Esophagus squamous epithelium (tissue), 5 donors: ENCODE data around the gene DAPP1. TPM values are rescaled to one million over a fixed set of nuclear protein-coding genes. Genes with fewer than 3 reads are reported as not detected.

Experiments
- DNase-seq: peaks from one replicate; lab custom pipeline; 2025; lab: John Stamatoyannopoulos, UW
- H3K27ac ChIP-seq, 4 donors: fragments of 200-600 bp; sonication (generic); one replicate each; pipeline ENCODE4 v1.5.1; 2016 to 2019; ENCODE audit warnings: mild to moderate bottlenecking in 1 of 4
- H3K27me3 ChIP-seq, 4 donors: fragments of 200-600 bp; sonication (generic); 1 replicate in 3 of 4; 2 replicates in 1 of 4; pipeline versions ENCODE4 v1.5.1 to v1.6.0; 2017 to 2021; ENCODE audit warnings: antibody characterized with exemption in 1 of 4
- H3K36me3 ChIP-seq, 3 donors: fragments of 200-600 bp; sonication (generic); one replicate each; pipeline ENCODE4 v1.5.1; 2016 to 2019
- H3K4me1 ChIP-seq, 3 donors: fragments of 200-600 bp; sonication (generic); one replicate each; pipeline ENCODE4 v1.5.1; 2017 to 2019
- H3K4me3 ChIP-seq, 4 donors: fragments of 200-600 bp; sonication (generic); 1 replicate in 3 of 4; 2 replicates in 1 of 4; pipeline ENCODE4 v1.5.1; 2016 to 2019; ENCODE audit warnings: mild to moderate bottlenecking in 2 of 4, moderate library complexity in 1 of 4
- H3K9me3 ChIP-seq, 3 donors: fragments of 200-600 bp; sonication (generic); one replicate each; pipeline ENCODE4 v1.5.1; 2016 to 2019
- POLR2A ChIP-seq, 4 donors: fragments of 450-650 bp; IDR thresholded peaks; one replicate each; pipeline ENCODE4 v1.6.1; 2017; ENCODE audit warnings: antibody characterized with exemption in 4 of 4, mild to moderate bottlenecking in 4 of 4, moderate library complexity in 3 of 4
- WGBS, 2 donors: methylation state at CpG; one replicate each; pipeline ENCODE4 v1.1.5; 2018; 5-methylcytosine and 5-hydroxymethylcytosine counted together
- intact Hi-C: fragments of 100-400 bp; cut with DNase I; formaldehyde crosslinking; loops from one replicate; pipeline ENCODE4 v1.15.0; 2022
- total RNA-seq, 4 donors: library from RNA; depleted of rRNA; stranded (reverse); fragments of >200 nt; gene quantifications; one replicate each; pipeline ENCODE4 v1.1.0, GENCODE V29; 2016
- TF ChIP-seq, protein P1 (sequence below), 6 experiments: fragments of 450-650 bp in 4 of 6; fragments of 200-600 bp in 2 of 6; sonication (generic) in 2 of 6; IDR thresholded peaks; one replicate each; pipeline ENCODE4 v1.5.1; 2016 to 2019; ENCODE audit warnings: antibody characterized with exemption in 6 of 6, mild to moderate bottlenecking in 4 of 6, moderate library complexity in 4 of 6
- donor health status: DM: yes; HTN: yes; CAD: no.

DAPP1 gene
- total RNA-seq, 4 donors from 2014 or later: 34.9 to 73.2 (median 40.7) TPM

DNA sequence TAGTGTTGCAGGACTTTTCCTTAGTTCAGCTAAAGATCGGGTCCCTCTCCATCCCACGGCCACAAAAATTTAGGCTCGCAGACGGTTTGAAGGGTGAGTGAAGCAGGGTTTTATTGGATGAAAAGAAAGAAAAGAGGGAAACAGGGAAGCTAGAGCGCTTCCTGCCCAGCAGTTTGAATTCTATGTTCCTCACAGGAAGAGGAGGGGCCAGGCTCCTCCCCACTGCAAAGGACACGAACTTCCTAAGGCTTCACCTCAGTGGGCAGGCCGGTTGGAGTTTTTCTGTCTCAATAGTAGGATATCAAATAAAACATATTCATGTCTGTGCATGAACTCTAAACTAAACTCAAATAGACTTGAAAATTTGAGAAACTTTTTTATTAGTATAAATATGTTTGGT is 27.4 kb downstream of the DAPP1 start:
- H3K27ac ChIP-seq: no peak overlapping the region
- no peak for DNase-seq
- WGBS, 2 donors: 78 to 84% methylated on average over 7 of the region's 7 CpGs
- no peaks in the 10 kb centered on the region for H3K27me3 ChIP-seq
- no peak overlapping the region for H3K4me3 ChIP-seq
- TF ChIP-seq, protein P1, sequence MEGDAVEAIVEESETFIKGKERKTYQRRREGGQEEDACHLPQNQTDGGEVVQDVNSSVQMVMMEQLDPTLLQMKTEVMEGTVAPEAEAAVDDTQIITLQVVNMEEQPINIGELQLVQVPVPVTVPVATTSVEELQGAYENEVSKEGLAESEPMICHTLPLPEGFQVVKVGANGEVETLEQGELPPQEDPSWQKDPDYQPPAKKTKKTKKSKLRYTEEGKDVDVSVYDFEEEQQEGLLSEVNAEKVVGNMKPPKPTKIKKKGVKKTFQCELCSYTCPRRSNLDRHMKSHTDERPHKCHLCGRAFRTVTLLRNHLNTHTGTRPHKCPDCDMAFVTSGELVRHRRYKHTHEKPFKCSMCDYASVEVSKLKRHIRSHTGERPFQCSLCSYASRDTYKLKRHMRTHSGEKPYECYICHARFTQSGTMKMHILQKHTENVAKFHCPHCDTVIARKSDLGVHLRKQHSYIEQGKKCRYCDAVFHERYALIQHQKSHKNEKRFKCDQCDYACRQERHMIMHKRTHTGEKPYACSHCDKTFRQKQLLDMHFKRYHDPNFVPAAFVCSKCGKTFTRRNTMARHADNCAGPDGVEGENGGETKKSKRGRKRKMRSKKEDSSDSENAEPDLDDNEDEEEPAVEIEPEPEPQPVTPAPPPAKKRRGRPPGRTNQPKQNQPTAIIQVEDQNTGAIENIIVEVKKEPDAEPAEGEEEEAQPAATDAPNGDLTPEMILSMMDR (IDR thresholded peaks at IDR 0.05): no peak
- TF ChIP-seq POLR2A (IDR thresholded peaks at IDR 0.05): no peak
- peaks cover 0 to 43% (median 0%) of the 10 kb centered on the region in 3 donors for H3K36me3 ChIP-seq
- no peaks in the 10 kb centered on the region for H3K9me3 ChIP-seq
- intact Hi-C loops: no loop called here
- H3K4me1 ChIP-seq: no peaks in the 10 kb centered on the region

DNA sequence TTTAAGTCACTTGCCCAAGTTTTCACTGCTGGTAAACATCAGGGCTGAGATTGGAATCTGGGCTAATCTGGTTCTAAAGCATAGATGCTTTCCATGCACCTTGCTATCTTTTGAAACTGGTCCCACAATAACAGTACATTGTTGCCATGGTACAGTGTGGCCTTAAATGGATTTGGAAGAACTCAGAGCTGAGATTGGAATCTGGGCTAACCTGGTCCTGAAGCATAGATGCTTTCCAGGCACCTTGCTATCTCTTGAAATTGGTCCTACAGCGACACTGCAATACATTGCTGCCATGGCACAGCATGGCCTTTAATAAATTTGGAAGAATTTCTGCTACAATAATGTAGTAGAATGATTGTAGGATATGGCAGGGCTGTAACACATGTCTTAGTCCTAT is 28.6 kb downstream of the DAPP1 start:
- Histone ChIP-seq H3K27ac (no peak overlapping the region), H3K9me3 (no peaks in the 10 kb centered on the region), H3K27me3 (no peaks in the 10 kb centered on the region), H3K4me3 (no peak overlapping the region), H3K4me1 (no peaks in the 10 kb centered on the region), H3K36me3 (peaks cover 0 to 45% (median 0%) of the 10 kb centered on the region in 3 donors)
- intact Hi-C loops: no loop called here
- WGBS, 2 donors: 92 to 100% methylated on average over 1 of the region's 1 CpG
- TF ChIP-seq, protein P1 (IDR thresholded peaks at IDR 0.05): no peak
- no peak for TF ChIP-seq POLR2A (IDR thresholded peaks at IDR 0.05)
- DNase-seq: no peak

DNA sequence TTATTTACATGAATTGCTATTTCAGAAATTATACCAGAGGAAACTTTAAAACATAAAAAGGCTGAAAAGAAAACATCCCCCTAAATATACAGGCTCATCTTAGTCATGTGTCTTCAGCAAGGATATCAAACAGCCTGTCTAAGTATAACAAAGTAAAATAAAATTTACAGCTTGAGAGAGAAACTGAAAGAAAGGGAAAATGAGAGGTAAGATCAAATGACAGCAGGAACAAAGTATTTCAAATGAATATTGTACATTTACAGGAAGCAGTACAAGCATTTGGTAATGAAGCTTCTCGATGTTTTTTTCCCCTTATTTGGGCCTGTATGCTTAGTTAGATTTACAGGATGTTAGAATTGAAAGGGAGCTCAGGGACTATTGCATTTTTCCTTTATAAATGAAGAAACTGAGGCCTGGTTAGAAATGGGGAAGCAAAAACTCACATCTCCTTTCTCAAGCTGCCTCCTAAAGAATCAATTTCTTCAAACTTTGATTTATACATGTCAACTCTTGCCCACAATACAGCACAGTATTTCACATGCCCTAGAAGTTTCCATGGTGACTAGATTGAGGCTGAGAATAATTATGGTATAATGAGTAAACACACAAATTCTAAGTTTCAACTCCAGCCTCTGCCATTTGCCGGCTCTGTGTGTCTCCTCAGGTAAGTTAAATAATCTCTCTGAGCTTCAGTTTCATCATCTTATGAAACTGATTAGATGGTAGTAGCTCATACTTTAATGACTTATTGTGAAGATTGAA is 29.3 kb downstream of the DAPP1 start:
- Histone ChIP-seq H3K27me3 (no peaks in the 10 kb centered on the region), H3K27ac (no peak overlapping the region), H3K9me3 (no peaks in the 10 kb centered on the region), H3K4me3 (no peak overlapping the region), H3K36me3 (peaks cover 0 to 39% (median 0%) of the 10 kb centered on the region in 3 donors), H3K4me1 (no peaks in the 10 kb centered on the region)
- TF ChIP-seq POLR2A (IDR thresholded peaks at IDR 0.05): no peak
- TF ChIP-seq, protein P1 (IDR thresholded peaks at IDR 0.05): no peak
- 58 to 60% methylated on average over 2 of the region's 2 CpGs for WGBS, 2 donors
- DNase-seq: no peak
- intact Hi-C loops: no loop called here

DNA sequence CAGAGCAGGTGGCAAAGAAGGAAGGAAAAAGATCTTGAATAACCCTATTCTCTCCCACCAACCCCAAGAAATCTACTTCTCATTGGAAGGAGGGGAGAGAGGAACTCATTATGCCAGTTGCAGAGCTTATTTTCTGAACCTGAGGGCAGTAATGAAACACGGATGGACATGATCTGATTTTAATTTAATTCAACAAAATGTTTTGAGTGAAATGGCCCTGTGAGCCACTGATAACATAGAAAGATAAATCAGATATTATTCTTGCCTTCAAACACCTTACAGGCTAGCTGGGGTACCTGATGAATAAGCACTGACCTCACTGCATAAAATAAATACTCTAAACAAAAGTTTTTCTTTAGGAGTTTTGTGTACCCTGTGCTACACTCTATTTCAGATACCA is 30.3 kb downstream of the DAPP1 start:
- Histone ChIP-seq H3K4me3 (no peak overlapping the region), H3K4me1 (no peaks in the 10 kb centered on the region), H3K27ac (no peak overlapping the region), H3K36me3 (peaks cover 0 to 29% (median 0%) of the 10 kb centered on the region in 3 donors), H3K27me3 (no peaks in the 10 kb centered on the region), H3K9me3 (no peaks in the 10 kb centered on the region)
- DNase-seq: no peak
- no peak for TF ChIP-seq POLR2A (IDR thresholded peaks at IDR 0.05)
- 56 to 61% methylated on average over 1 of the region's 1 CpG for WGBS, 2 donors
- intact Hi-C loops: no loop called here

DNA sequence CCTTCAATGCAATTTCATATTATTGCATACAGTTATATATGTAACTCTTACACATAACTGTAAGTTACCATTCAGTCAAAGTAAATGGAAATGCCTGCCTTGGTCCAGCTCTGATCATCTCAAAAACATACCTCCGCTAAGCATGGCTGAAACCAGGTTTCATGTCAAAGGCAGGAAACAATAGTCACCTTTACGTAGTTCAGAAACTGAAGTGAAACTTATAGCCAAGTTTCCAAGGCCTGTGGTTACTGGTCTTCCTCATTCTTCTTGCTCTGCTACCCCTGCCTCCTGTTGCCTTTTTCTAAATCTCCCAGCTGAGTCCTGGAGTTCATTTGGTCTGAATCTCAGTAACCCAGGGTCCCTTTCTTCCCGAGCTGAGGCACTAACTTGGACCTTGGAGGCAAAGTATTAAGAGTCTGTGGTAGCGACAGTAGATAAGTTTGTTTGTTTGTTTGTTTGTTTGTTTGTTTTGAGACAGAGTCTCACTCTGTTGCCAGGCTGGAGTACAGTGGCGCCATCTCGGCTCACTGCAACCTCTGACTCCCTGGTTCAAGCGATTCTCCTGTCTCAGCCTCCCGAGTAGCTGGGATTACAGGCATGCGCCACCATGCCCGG is 30.8 kb downstream of the DAPP1 start:
- DNase-seq: no peak
- intact Hi-C loops: no loop called here
- Histone ChIP-seq H3K27me3 (no peaks in the 10 kb centered on the region), H3K4me3 (no peak overlapping the region), H3K36me3 (peaks cover 0 to 23% (median 0%) of the 10 kb centered on the region in 3 donors), H3K9me3 (no peaks in the 10 kb centered on the region), H3K4me1 (no peaks in the 10 kb centered on the region), H3K27ac (peak overlapping the region in 1 of 4 donors; percentile 16)
- TF ChIP-seq, protein P1 (IDR thresholded peaks at IDR 0.05): no peak
- TF ChIP-seq POLR2A (IDR thresholded peaks at IDR 0.05): peak in 1 of 4 donors; percentile 7
- 76 to 86% methylated on average over 10 of the region's 10 CpGs for WGBS, 2 donors
